ENCODE data around the gene ADGRA1. TPM values are rescaled to one million over a fixed set of nuclear protein-coding genes. Genes with fewer than 3 reads are reported as not detected.

Gene ADGRA1
- total and polyA plus RNA-seq, 2 of the 8 experiments (the other 6 are each of a cell fraction or from before 2014, with no cell fraction given), result 0.17 to 0.21 TPM

GRCh38 chr10:133131053-133131452 lies 43.3 kb downstream of the ADGRA1 start (continued):
- TF ChIP-seq CHD7 (IDR thresholded peaks at IDR 0.05; ENCODE audit: insufficient replicate concordance, low read length), result no peak
